Choroid plexus epithelial cell (primary cell): ENCODE data around the gene MRPL9.
"Not testable (repeated sequence)": the region's sequence is repeated elsewhere in the genome, so short reads cannot be mapped to it uniquely, and the experiment has no call there.

Experiments used
- DNase-seq: peaks from one replicate; pipeline ENCODE4 v3.0.0-alpha.2; 2010; ENCODE audit warnings: low read depth
- H3K4me3 ChIP-seq: 2 replicates; pipeline ENCODE4 v1.5.1; 2011; ENCODE audit warnings: low read depth, mild to moderate bottlenecking, control low read depth, low read length, moderate library complexity
- CTCF ChIP-seq: conservative IDR thresholded peaks from 2 replicates; pipeline ENCODE4 v1.5.1; 2011; ENCODE audit warnings: low read depth, mild to moderate bottlenecking, control low read depth, inconsistent platforms, low read length, moderate library complexity

MRPL9 gene

GRCh38 chr1:151756291-151756690 is 7.0 kb downstream of the MRPL9 start:
- H3K4me3 ChIP-seq, result no peak overlapping the region
- DNase-seq, result peak; percentile 33
- no peak for TF ChIP-seq CTCF

- no peak for TF ChIP-seq CTCF
- no peak for DNase-seq
These were observed 21.8 kb downstream of the MRPL9 start for GRCh38 chr1:151741516-151741915.

GRCh38 chr1:151739590-151740355 is 23.5 kb downstream of the MRPL9 start:
- DNase-seq, result no peak
- H3K4me3 ChIP-seq, result no peak overlapping the region
- no peak for TF ChIP-seq CTCF

More at GRCh38 chr1:151741516-151741915, 21.8 kb downstream of the MRPL9 start:
- no peak overlapping the region for H3K4me3 ChIP-seq

GRCh38 chr1:151737479-151737878 is 25.8 kb downstream of the MRPL9 start:
- no peak for DNase-seq
- H3K4me3 ChIP-seq, result no peak overlapping the region
- TF ChIP-seq CTCF, result no peak

GRCh38 chr1:151737026-151737425 is 26.3 kb downstream of the MRPL9 start:
- no peak for TF ChIP-seq CTCF
- DNase-seq, result no peak
- H3K4me3 ChIP-seq, result no peak overlapping the region

- DNase-seq, H3K4me3 ChIP-seq: not testable (repeated sequence)
These were observed 29.3 kb downstream of the MRPL9 start for GRCh38 chr1:151733995-151734394.

DNA sequence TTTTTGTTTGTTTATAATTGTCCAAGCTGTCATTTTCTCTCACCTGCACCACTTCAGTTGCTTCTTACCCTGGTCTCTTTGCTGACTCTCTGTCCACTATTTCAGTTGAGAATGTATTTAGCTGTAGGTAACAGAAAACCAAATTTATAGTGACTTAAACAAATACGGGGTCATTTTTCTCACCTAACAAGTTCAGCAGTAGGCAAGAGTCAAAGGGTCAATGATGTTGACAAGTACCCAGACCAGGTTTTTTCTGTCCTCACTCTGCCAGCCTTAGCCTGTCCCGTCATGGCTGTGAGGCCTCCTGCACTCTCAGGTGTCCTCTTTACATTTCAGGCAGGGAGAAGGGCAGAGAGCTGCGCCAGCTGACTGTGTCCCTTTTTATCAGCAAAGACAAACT is 30.2 kb downstream of the MRPL9 start:
- DNase-seq, result no peak
- no peak overlapping the region for H3K4me3 ChIP-seq
- no peak for TF ChIP-seq CTCF
